H1 (cell line): ENCODE data around the gene ING1. TPM values are rescaled to one million over a fixed set of nuclear protein-coding genes. Genes with fewer than 3 reads are reported as not detected.

ENCODE experiments used
- CTCF ChIA-PET: fragments of 300-600 bp; sonication (Branson Sonifier 250); formaldehyde crosslinking; loops from one replicate; lab custom pipeline; 2021; ENCODE audit not compliant: partially characterized antibody; lab: Charles Lee
- POLR2A ChIA-PET: fragments of 300-600 bp; sonication (Branson Sonifier 250); formaldehyde crosslinking; loops from one replicate; lab custom pipeline; 2021; ENCODE audit warnings: inconsistent platforms; ENCODE audit not compliant: partially characterized antibody; lab: Charles Lee
- DNase-seq, 2 experiments: peaks; one replicate each; pipeline versions ENCODE4 v3.0.0 to v3.0.0-alpha.2; 2010 to 2022; ENCODE audit warnings: low spot score in 2 of 2, low read depth in 1 of 2, mixed read lengths in 1 of 2
- FAIRE-seq: peaks from 2 replicates; lab custom pipeline; 2011; peaks lifted over from hg19 to GRCh38; lab: Jason Lieb, UNC
- H2AFZ ChIP-seq: 2 replicates; pipeline ENCODE4 v1.8.1; 2012; ENCODE audit warnings: low read length, inconsistent platforms
- H2AK5ac ChIP-seq: 2 replicates; pipeline ENCODE4 v1.6.1; 2013; ENCODE audit warnings: low read depth, low read length
- H2BK120ac ChIP-seq: replicated peaks from 2 replicates; pipeline ENCODE3; 2013; ENCODE audit warnings: low read depth, low read length, inconsistent platforms
- H2BK12ac ChIP-seq: 2 replicates; pipeline ENCODE4 v1.6.1; 2013; ENCODE audit warnings: low read depth, low read length
- H2BK15ac ChIP-seq: 2 replicates; pipeline ENCODE4 v1.6.1; 2013; ENCODE audit warnings: low read length
- H2BK20ac ChIP-seq: 2 replicates; pipeline ENCODE4 v1.6.1; 2013; ENCODE audit warnings: low read length
- H2BK5ac ChIP-seq: 2 replicates; pipeline ENCODE4 v1.6.1; 2013; ENCODE audit warnings: low read depth, low read length
- H3K14ac ChIP-seq: 2 replicates; pipeline ENCODE4 v1.6.1; 2013; ENCODE audit warnings: inconsistent platforms; ENCODE audit not compliant: insufficient read length
- H3K18ac ChIP-seq: 2 replicates; pipeline ENCODE4 v1.6.1; 2013; ENCODE audit warnings: low read length; ENCODE audit errors: extremely low read depth
- H3K23ac ChIP-seq: 2 replicates; pipeline ENCODE4 v1.6.1; 2013; ENCODE audit warnings: inconsistent platforms; ENCODE audit not compliant: insufficient read length
- H3K23me2 ChIP-seq: 2 replicates; pipeline ENCODE4 v1.6.1; 2013; ENCODE audit warnings: low read depth, low read length
- H3K27ac ChIP-seq: 2 replicates; pipeline ENCODE4 v1.6.1; 2011; ENCODE audit warnings: low read depth, low read length, inconsistent platforms
- H3K27me3 ChIP-seq, 4 experiments: replicated peaks in 1 of 4; 1 replicate in 1 of 4; 2 replicates in 3 of 4; pipeline versions ENCODE4 v1.6.1 to v1.8.1; 2011 to 2013; ENCODE audit warnings: low read length in 3 of 4, mild to moderate bottlenecking in 3 of 4, inconsistent platforms in 2 of 4, mixed read lengths in 2 of 4, moderate library complexity in 1 of 4; ENCODE audit not compliant: control insufficient read depth in 3 of 4, insufficient read depth in 3 of 4; ENCODE audit errors: extremely low read depth in 1 of 4
- H3K36me3 ChIP-seq, 4 experiments: 2 replicates each; pipeline versions ENCODE4 v1.6.1 to v1.8.1; 2011 to 2013; ENCODE audit warnings: mild to moderate bottlenecking in 4 of 4, low read length in 3 of 4, moderate library complexity in 2 of 4, control low read depth in 1 of 4, inconsistent platforms in 1 of 4; ENCODE audit not compliant: insufficient read depth in 4 of 4, control insufficient read depth in 2 of 4
- H3K4ac ChIP-seq: replicated peaks from 2 replicates; pipeline ENCODE3; 2013; ENCODE audit warnings: low read length, low read depth, mixed read lengths, inconsistent platforms; ENCODE audit not compliant: insufficient read length
- H3K4me1 ChIP-seq, 4 experiments: replicated peaks in 1 of 4; 1 replicate in 1 of 4; 2 replicates in 3 of 4; pipeline versions ENCODE4 v1.6.1 to v1.8.1; 2011 to 2013; ENCODE audit warnings: low read length in 3 of 4, inconsistent platforms in 2 of 4, mixed read lengths in 1 of 4; ENCODE audit not compliant: insufficient read depth in 4 of 4, control insufficient read depth in 3 of 4
- H3K4me2 ChIP-seq, 2 experiments: 2 replicates each; pipeline versions ENCODE4 v1.6.1 to v1.8.1; 2011 to 2013; ENCODE audit warnings: low read depth in 2 of 2, low read length in 2 of 2, control low read depth in 1 of 2, inconsistent platforms in 1 of 2, mild to moderate bottlenecking in 1 of 2; ENCODE audit not compliant: insufficient read depth in 1 of 2
- H3K4me3 ChIP-seq, 4 experiments: fragments of 200-600, 300-600 bp in 1 of 4; sonication (generic), shearing (Covaris generic), sonication (Bioruptor Twin) in 1 of 4; 2 replicates each; pipeline versions ENCODE4 v1.5.1 to v1.8.1; 2011 to 2016; ENCODE audit warnings: low read length in 4 of 4, low read depth in 3 of 4, control low read depth in 2 of 4, inconsistent platforms in 2 of 4, mild to moderate bottlenecking in 2 of 4, mixed read lengths in 1 of 4, moderate library complexity in 1 of 4; ENCODE audit not compliant: insufficient read depth in 2 of 4; ENCODE audit errors: extremely low read depth in 1 of 4
- H3K56ac ChIP-seq: replicated peaks from 2 replicates; pipeline ENCODE3; 2013; ENCODE audit warnings: low read depth, mild to moderate bottlenecking, mixed read lengths, low read length, inconsistent platforms; ENCODE audit not compliant: insufficient read length
- H3K79me1 ChIP-seq: 2 replicates; pipeline ENCODE4 v1.6.1; 2013; ENCODE audit warnings: low read depth, low read length, control low read depth
- H3K79me2 ChIP-seq, 2 experiments: 2 replicates each; pipeline versions ENCODE4 v1.6.1 to v1.8.1; 2012 to 2013; ENCODE audit warnings: low read length in 2 of 2, mild to moderate bottlenecking in 2 of 2, inconsistent platforms in 1 of 2; ENCODE audit not compliant: insufficient read depth in 2 of 2, control insufficient read depth in 1 of 2
- H3K9ac ChIP-seq, 4 experiments: replicated peaks in 1 of 4; 1 replicate in 1 of 4; 2 replicates in 3 of 4; pipeline versions ENCODE4 v1.6.1 to v1.8.1; 2011 to 2013; ENCODE audit warnings: low read depth in 3 of 4, low read length in 3 of 4, control low read depth in 2 of 4, mild to moderate bottlenecking in 2 of 4, moderate library complexity in 2 of 4, inconsistent platforms in 1 of 4; ENCODE audit errors: extremely low read depth in 1 of 4
- H3K9me3 ChIP-seq, 2 experiments: 2 replicates each; pipeline versions ENCODE4 v1.6.1 to v1.8.1; 2012 to 2013; ENCODE audit warnings: mild to moderate bottlenecking in 2 of 2, moderate library complexity in 2 of 2, control low read depth in 1 of 2, inconsistent platforms in 1 of 2, low read depth in 1 of 2, low read length in 1 of 2, mixed read lengths in 1 of 2; ENCODE audit not compliant: insufficient read depth in 2 of 2
- H4K20me1 ChIP-seq, 2 experiments: replicated peaks in 1 of 2; 2 replicates each; pipeline versions ENCODE3 to v1.8.1; 2011 to 2013; ENCODE audit warnings: inconsistent platforms in 2 of 2, low read length in 2 of 2, mild to moderate bottlenecking in 1 of 2; ENCODE audit not compliant: insufficient read depth in 2 of 2, control insufficient read depth in 1 of 2
- H4K5ac ChIP-seq: 2 replicates; pipeline ENCODE4 v1.6.1; 2013; ENCODE audit warnings: low read length, low read depth, mixed read lengths, inconsistent platforms; ENCODE audit not compliant: insufficient read length
- H4K8ac ChIP-seq: 2 replicates; pipeline ENCODE4 v1.8.0; 2013; ENCODE audit warnings: mild to moderate bottlenecking, moderate library complexity, low read length, inconsistent platforms; ENCODE audit not compliant: insufficient read depth; ENCODE audit errors: extremely low read depth
- H4K91ac ChIP-seq: replicated peaks from 2 replicates; pipeline ENCODE3; 2013; ENCODE audit warnings: low read length, mixed read lengths, inconsistent platforms; ENCODE audit not compliant: insufficient read length
- ATF2 ChIP-seq: IDR thresholded peaks from 2 replicates; pipeline ENCODE4 v1.6.1; 2012; ENCODE audit warnings: low read length, inconsistent platforms
- CEBPB ChIP-seq: IDR thresholded peaks from 2 replicates; pipeline ENCODE4 v1.6.1; 2012; ENCODE audit warnings: low read depth, low read length
- CREB1 ChIP-seq: IDR thresholded peaks from 2 replicates; pipeline ENCODE4 v1.6.1; 2012; ENCODE audit warnings: inconsistent platforms
- CTBP2 ChIP-seq: IDR thresholded peaks from 2 replicates; pipeline ENCODE4 v1.7.0; 2011; ENCODE audit warnings: borderline replicate concordance, mild to moderate bottlenecking, moderate library complexity, mixed read lengths, low read length; ENCODE audit not compliant: insufficient read depth, insufficient read length
- EZH2 ChIP-seq: fragments of 200-600 bp; sonication (generic); IDR thresholded peaks from 2 replicates; pipeline ENCODE4 v1.7.1; 2012; ENCODE audit warnings: low read depth, mild to moderate bottlenecking, moderate library complexity, low read length, inconsistent platforms; ENCODE audit not compliant: severe bottlenecking
- HDAC2 ChIP-seq, 2 experiments: fragments of 300-600 bp in 1 of 2; sonication (generic) in 1 of 2; IDR thresholded peaks; 2 replicates each; pipeline ENCODE4 v1.6.1; 2011 to 2012; ENCODE audit warnings: low read depth in 2 of 2, low read length in 2 of 2, mild to moderate bottlenecking in 2 of 2, moderate library complexity in 2 of 2, borderline replicate concordance in 1 of 2, inconsistent platforms in 1 of 2
- KDM1A ChIP-seq: fragments of 200-600, 300-600 bp; sonication (generic); IDR thresholded peaks from 2 replicates; pipeline ENCODE4 v1.7.1; 2016; ENCODE audit warnings: mild to moderate bottlenecking, low read length, borderline replicate concordance
- MAX ChIP-seq: IDR thresholded peaks from 2 replicates; pipeline ENCODE4 v1.6.1; 2012; ENCODE audit warnings: inconsistent platforms
- NANOG ChIP-seq: IDR thresholded peaks from 2 replicates; pipeline ENCODE4 v1.6.1; 2011; ENCODE audit warnings: low read length, low read depth, mild to moderate bottlenecking, inconsistent platforms; ENCODE audit not compliant: insufficient read depth, poor library complexity, severe bottlenecking
- RNF2 ChIP-seq: fragments of 200-900, 300-1000 bp; sonication (generic); IDR thresholded peaks from 2 replicates; pipeline ENCODE4 v1.7.1; 2016; ENCODE audit warnings: borderline replicate concordance, low read depth, mild to moderate bottlenecking, antibody characterized with exemption, low read length; ENCODE audit not compliant: poor library complexity, severe bottlenecking; ENCODE audit errors: missing control alignments
- SIX5 ChIP-seq: IDR thresholded peaks from 2 replicates; pipeline ENCODE4 v1.6.1; 2011; ENCODE audit warnings: mild to moderate bottlenecking, low read depth, low read length
- TEAD4 ChIP-seq: IDR thresholded peaks from 2 replicates; pipeline ENCODE4 v1.6.1; 2012; ENCODE audit warnings: low read depth, low read length, inconsistent platforms, mixed read lengths
- WGBS, 2 experiments: shearing (Covaris generic) in 1 of 2; methylation state at CpG; one replicate each; pipeline versions ENCODE4 v1.1.6 to v1.1.7; 2013 to 2015; ENCODE audit warnings: low lambda C conversion rate in 2 of 2, mixed read lengths in 2 of 2, inconsistent platforms in 1 of 2, low coverage in 1 of 2, missing lambda C conversion rate in 1 of 2; ENCODE audit not compliant: insufficient replicate concordance in 2 of 2, insufficient coverage in 1 of 2, insufficient read length in 1 of 2; ENCODE audit errors: extremely low coverage in 1 of 2, missing lambda C conversion rate in 1 of 2; 5-methylcytosine and 5-hydroxymethylcytosine counted together
- polyA plus RNA-seq, 7 experiments: library from polyadenylated mRNA; depleted of rRNA in 3 of 7; stranded (reverse) in 5 of 7; unstranded in 2 of 7; fragments of >200 nt in 5 of 7; fragments of 200-250 nt in 2 of 7; gene quantifications; 1 replicate in 5 of 7; 2 replicates in 1 of 7; 4 replicates in 1 of 7; pipeline versions ENCODE4 v1.2.1 to v1.2.3, GENCODE V29; 2011 to 2013; ENCODE audit warnings: missing spikeins in 2 of 7, mixed read lengths in 2 of 7
- total RNA-seq: library from RNA; stranded (reverse); fragmentation: NEBNext Ultra II Directional; extraction: Animal tissue kit (Norgen Biotek cat#: 25700); gene quantifications from 2 replicates; pipeline ENCODE4 v1.2.1, GENCODE V29; 2021

ING1 gene
- total and polyA plus RNA-seq, 2 of the 8 experiments (the other 6 are each of a cell fraction or from before 2014, with no cell fraction given), result 22.3 to 26.6 TPM

- POLR2A ChIA-PET, result no interaction called here
Observed at GRCh38 chr13:110734561-110734960, 21.1 kb downstream of the ING1 start.

More at GRCh38 chr13:110734561-110734960, 21.1 kb downstream of the ING1 start:
- H3K23ac ChIP-seq, result no peak overlapping the region
- CTCF ChIA-PET, result interaction anchor here (0.6 kb wide), 1 partner anchor 1820 kb away, joined by 3 read pairs; no protein-coding TSS in a partner anchor
- H3K79me2 ChIP-seq, result no peaks in the 10 kb centered on the region
- no peaks in the 10 kb centered on the region for H3K36me3 ChIP-seq
- H3K9me3 ChIP-seq, result peaks cover 8 to 10% of the 10 kb centered on the region in 2 experiments
- H2AK5ac ChIP-seq, result no peak overlapping the region
- H3K4me2 ChIP-seq, result no peak overlapping the region
- WGBS, 2 experiments, result 93% methylated on average over 5 of the region's 5 CpGs; no CpG with 5 or more reads in 1 of the 2 experiments
- H3K79me1 ChIP-seq, result no peaks in the 10 kb centered on the region
- H2BK20ac ChIP-seq, result no peak overlapping the region
- H4K20me1 ChIP-seq, result no peaks in the 10 kb centered on the region
- H3K4me1 ChIP-seq, result no peaks in the 10 kb centered on the region
- H3K18ac ChIP-seq, result no peak overlapping the region
- H3K23me2 ChIP-seq, result no peaks in the 10 kb centered on the region
- TF ChIP-seq HDAC2 (IDR thresholded peaks at IDR 0.05; ENCODE audit: borderline replicate concordance in 1 of 2, low read depth in 2 of 2, low read length in 2 of 2) (no peak), CEBPB (no peak), CTBP2 (no peak), TEAD4 (no peak), KDM1A (no peak), ATF2 (no peak), SIX5 (no peak), NANOG (no peak), EZH2 (no peak), MAX (no peak), RNF2 (no peak), CREB1 (no peak)
- H4K5ac ChIP-seq, result no peak overlapping the region
- no peak overlapping the region for H4K8ac ChIP-seq
- H3K27me3 ChIP-seq, result no peaks in the 10 kb centered on the region
- H4K91ac ChIP-seq, result no peak overlapping the region
- H2BK12ac ChIP-seq, result no peak overlapping the region
- H3K14ac ChIP-seq, result no peak overlapping the region
- H2AFZ ChIP-seq, result no peak overlapping the region
- no peak overlapping the region for H3K56ac ChIP-seq
- H3K4me3 ChIP-seq, result no peak overlapping the region
- H2BK120ac ChIP-seq, result no peak overlapping the region
- no peak overlapping the region for H3K4ac ChIP-seq
- H2BK15ac ChIP-seq, result no peak overlapping the region
- FAIRE-seq, result no peak
- DNase-seq, result no peak
- no peak overlapping the region for H3K27ac ChIP-seq
- H3K9ac ChIP-seq, result no peak overlapping the region
- no peak overlapping the region for H2BK5ac ChIP-seq
